KMS-11 (cell line): Measurements from ENCODE around the gene HSBP1L1.

Experiments used
- H2AFZ ChIP-seq: fragments of 200-600 bp; sonication (generic); 2 replicates; pipeline ENCODE4 v1.6.1; 2016; ENCODE audit warnings: antibody characterized with exemption, mixed run types, low read depth
- H3K27ac ChIP-seq: fragments of 200-600 bp; sonication (generic); 2 replicates; pipeline ENCODE4 v1.6.1; 2016; ENCODE audit warnings: mild to moderate bottlenecking, mixed run types
- H3K27me3 ChIP-seq: fragments of 200-600 bp; sonication (generic); 2 replicates; pipeline ENCODE4 v1.6.1; 2017; ENCODE audit warnings: mild to moderate bottlenecking, low read depth, mixed run types, moderate library complexity; ENCODE audit not compliant: insufficient read depth
- H3K36me3 ChIP-seq: fragments of 200-600 bp; sonication (generic); 2 replicates; pipeline ENCODE4 v1.6.1; 2017; ENCODE audit warnings: mild to moderate bottlenecking, mixed run types; ENCODE audit not compliant: insufficient read depth
- H3K4me1 ChIP-seq: fragments of 200-600 bp; sonication (generic); 2 replicates; pipeline ENCODE4 v1.6.1; 2016; ENCODE audit warnings: mild to moderate bottlenecking, low read depth, mixed run types; ENCODE audit not compliant: poor library complexity, severe bottlenecking
- H3K4me2 ChIP-seq: fragments of 200-600 bp; sonication (generic); 2 replicates; pipeline ENCODE4 v1.7.0; 2016; ENCODE audit warnings: mild to moderate bottlenecking, mixed run types
- H3K4me3 ChIP-seq: fragments of 200-600 bp; sonication (generic); IDR thresholded peaks from 2 replicates; pipeline ENCODE4 v1.6.1; 2017; ENCODE audit warnings: low read depth, low read length, mixed read lengths; ENCODE audit not compliant: insufficient read depth
- H3K79me2 ChIP-seq: fragments of 200-600 bp; sonication (generic); 2 replicates; pipeline ENCODE4 v1.6.1; 2016; ENCODE audit warnings: low read depth, mixed run types; ENCODE audit not compliant: insufficient read depth
- H3K9ac ChIP-seq: fragments of 200-600 bp; sonication (generic); 2 replicates; pipeline ENCODE4 v1.6.1; 2016; ENCODE audit warnings: mild to moderate bottlenecking, mixed run types
- H4K20me1 ChIP-seq: fragments of 200-600 bp; sonication (generic); 2 replicates; pipeline ENCODE4 v1.6.1; 2016; ENCODE audit warnings: mild to moderate bottlenecking, mixed run types; ENCODE audit not compliant: insufficient read depth
- TF ChIP-seq, protein P1 (sequence below): fragments of 200-600 bp; sonication (generic); conservative IDR thresholded peaks from 2 replicates; pipeline ENCODE4 v1.6.1; 2017; ENCODE audit warnings: low read depth, mild to moderate bottlenecking, antibody characterized with exemption, low read length, moderate library complexity, mixed read lengths

The HSBP1L1 gene

DNA sequence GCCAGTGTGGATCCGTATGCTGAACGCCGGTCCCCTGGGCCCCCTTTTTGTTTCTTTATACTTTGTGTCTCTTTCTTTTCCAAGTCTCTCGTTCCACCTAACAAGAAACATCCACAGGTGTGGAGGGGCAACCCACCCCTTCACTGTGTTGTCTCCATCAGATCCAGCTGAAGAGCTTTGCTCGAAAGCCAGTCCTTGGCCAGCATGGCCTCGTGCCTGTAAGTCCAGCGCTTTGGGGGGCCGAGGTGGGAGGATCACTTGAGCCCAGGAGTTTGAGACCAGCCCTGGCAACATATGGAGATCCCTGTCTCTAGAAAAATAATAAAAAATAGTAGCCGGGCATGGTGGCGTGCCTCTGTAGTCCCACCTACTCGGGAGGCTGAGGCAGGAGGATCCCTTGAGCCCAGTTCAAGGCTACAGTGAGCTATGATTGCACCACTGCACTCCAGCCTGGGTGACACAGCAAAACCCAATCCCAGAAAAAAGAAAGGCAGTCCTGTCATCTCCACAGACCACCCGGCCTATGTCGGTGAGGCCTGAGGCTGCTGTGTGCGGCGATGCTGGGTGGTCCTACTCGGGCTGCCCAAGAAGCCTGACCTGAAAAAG, 3.4 kb upstream of the HSBP1L1 start:
- no peak overlapping the region for H3K4me2 ChIP-seq

DNA sequence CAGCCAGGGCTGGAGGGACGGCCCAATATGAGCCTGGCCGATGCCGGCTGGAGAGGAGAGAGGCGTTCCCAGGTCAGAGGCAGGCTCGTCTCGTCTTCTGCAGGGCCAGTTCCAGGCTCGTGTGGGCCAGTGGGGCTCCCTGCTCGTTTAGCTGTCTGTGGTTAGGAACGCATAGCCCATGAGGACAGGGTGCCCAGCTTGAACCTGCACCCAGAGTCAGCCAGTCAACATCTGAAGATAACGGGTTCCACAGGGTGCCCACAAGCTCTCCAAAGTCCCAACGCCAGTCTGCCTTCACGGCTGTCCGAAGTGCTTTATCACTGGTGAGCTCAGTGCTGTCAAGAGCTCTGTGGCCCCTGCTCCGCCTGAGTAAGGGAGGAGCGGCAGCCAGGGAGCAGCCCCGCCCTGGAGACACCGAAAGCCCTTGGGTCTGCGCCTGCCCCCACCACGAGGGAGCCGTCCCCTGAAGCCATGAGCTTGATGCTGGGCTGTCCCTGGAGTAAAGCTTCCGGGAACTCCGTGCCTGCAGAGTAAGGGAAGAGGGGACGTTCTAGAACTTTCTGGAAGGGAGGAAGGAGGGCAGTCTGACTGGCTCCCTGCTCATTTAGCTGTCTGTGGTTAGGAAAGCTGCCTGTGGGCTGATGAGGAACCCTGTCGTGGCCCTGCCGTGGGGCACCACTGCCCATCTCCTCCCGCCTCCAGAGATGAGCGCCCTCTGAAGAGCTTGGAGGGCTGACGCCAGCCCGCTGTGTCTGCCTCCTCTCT, 2.7 kb upstream of the HSBP1L1 start:
- Histone ChIP-seq H3K4me2 (no peak overlapping the region), H3K4me3 (no peak overlapping the region), H3K4me1 (no peaks in the 10 kb centered on the region), H3K36me3 (no peaks in the 10 kb centered on the region), H4K20me1 (no peaks in the 10 kb centered on the region), H3K27ac (no peak overlapping the region), H2AFZ (no peak overlapping the region), H3K79me2 (no peaks in the 10 kb centered on the region), H3K27me3 (no peaks in the 10 kb centered on the region), H3K9ac (no peak overlapping the region)
- TF ChIP-seq, protein P1, sequence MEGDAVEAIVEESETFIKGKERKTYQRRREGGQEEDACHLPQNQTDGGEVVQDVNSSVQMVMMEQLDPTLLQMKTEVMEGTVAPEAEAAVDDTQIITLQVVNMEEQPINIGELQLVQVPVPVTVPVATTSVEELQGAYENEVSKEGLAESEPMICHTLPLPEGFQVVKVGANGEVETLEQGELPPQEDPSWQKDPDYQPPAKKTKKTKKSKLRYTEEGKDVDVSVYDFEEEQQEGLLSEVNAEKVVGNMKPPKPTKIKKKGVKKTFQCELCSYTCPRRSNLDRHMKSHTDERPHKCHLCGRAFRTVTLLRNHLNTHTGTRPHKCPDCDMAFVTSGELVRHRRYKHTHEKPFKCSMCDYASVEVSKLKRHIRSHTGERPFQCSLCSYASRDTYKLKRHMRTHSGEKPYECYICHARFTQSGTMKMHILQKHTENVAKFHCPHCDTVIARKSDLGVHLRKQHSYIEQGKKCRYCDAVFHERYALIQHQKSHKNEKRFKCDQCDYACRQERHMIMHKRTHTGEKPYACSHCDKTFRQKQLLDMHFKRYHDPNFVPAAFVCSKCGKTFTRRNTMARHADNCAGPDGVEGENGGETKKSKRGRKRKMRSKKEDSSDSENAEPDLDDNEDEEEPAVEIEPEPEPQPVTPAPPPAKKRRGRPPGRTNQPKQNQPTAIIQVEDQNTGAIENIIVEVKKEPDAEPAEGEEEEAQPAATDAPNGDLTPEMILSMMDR, result no peak

More for the DNA sequence above, 3.4 kb upstream of the HSBP1L1 start:
- H3K27ac ChIP-seq, result no peak overlapping the region
- no peaks in the 10 kb centered on the region for H3K4me1 ChIP-seq
- H3K9ac ChIP-seq, result no peak overlapping the region
- H3K79me2 ChIP-seq, result no peaks in the 10 kb centered on the region
- no peaks in the 10 kb centered on the region for H4K20me1 ChIP-seq
- H3K4me3 ChIP-seq, result no peak overlapping the region
- TF ChIP-seq, protein P1, result no peak
- no peaks in the 10 kb centered on the region for H3K36me3 ChIP-seq
- no peak overlapping the region for H2AFZ ChIP-seq
- H3K27me3 ChIP-seq, result no peaks in the 10 kb centered on the region

GRCh38 chr18:79962311-79962710, 2.1 kb upstream of the HSBP1L1 start:
- Histone ChIP-seq H2AFZ (no peak overlapping the region), H3K4me3 (no peak overlapping the region), H3K36me3 (no peaks in the 10 kb centered on the region), H3K9ac (no peak overlapping the region), H3K27me3 (no peaks in the 10 kb centered on the region), H3K27ac (no peak overlapping the region), H4K20me1 (no peaks in the 10 kb centered on the region), H3K4me1 (no peaks in the 10 kb centered on the region), H3K4me2 (no peak overlapping the region), H3K79me2 (no peaks in the 10 kb centered on the region)
- TF ChIP-seq, protein P1, result no peak

- Histone ChIP-seq H3K36me3 (no peaks in the 10 kb centered on the region), H3K4me1 (no peaks in the 10 kb centered on the region), H4K20me1 (no peaks in the 10 kb centered on the region), H3K4me3 (no peak overlapping the region), H3K4me2 (no peak overlapping the region), H2AFZ (no peak overlapping the region), H3K27ac (no peak overlapping the region), H3K9ac (no peak overlapping the region), H3K27me3 (no peaks in the 10 kb centered on the region), H3K79me2 (no peaks in the 10 kb centered on the region)
- TF ChIP-seq, protein P1, result no peak
Observed at GRCh38 chr18:79962835-79963657, 1.4 kb upstream of the HSBP1L1 start.
